Measurements from ENCODE around the gene AQP3.
"Not testable (repeated sequence)": the region's sequence is repeated elsewhere in the genome, so short reads cannot be mapped to it uniquely, and the experiment has no call there.

The AQP3 gene

DNA sequence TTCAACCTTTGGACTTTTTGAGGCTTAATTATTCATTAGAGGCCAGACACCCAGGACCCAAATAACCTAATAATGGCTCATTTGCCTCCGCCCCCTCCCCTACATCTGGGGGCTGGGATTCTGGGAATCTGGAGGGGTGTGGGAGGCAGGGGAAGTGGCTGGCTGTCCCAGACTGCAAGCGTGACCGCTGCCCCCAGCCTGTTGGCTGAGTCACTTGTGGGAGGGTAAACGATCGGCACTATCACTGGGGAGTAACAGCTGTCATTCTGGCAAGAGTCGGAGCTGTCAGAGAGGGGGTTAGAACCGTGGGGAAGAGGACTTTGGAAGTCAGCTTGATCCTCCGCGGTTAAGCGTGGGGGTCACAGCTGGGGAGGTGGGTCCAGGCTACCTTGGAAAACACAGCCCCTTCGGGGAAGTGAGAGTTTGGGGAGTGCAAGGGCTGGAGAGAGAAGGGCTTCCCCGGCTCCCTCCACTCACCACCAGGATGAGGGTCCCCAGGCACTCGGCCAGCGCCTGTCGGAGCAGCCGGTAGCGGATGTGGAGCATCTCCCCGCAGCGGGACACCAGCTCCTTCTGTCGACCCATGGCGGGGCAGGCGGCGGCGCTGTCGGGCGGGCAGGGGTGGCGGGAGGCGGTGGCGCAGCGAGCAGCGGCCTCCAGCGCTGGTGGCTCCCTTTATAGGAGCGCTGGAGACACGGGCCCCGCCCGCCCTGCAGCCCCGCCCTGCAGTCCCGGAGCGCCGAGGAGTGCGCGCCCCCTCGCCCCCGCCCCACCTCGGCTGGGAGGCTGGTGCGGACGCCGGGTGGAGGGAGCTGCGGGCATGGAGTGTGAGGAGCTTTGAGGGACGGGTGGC, at the start of gene AQP3:
Gene AQP3, minus strand, starts transcription at position 648 of the 853 bp plus-strand sequence. Its CDS starts 63 bp downstream, at position 585.
- DNase-seq = peak; percentile 81

- DNase-seq = not testable (repeated sequence)
Measured at GRCh38 chr9:33493819-33494218, 46.4 kb upstream of the AQP3 start.

- no peak for DNase-seq
Measured at GRCh38 chr9:33489066-33489465, 41.7 kb upstream of the AQP3 start.

DNA sequence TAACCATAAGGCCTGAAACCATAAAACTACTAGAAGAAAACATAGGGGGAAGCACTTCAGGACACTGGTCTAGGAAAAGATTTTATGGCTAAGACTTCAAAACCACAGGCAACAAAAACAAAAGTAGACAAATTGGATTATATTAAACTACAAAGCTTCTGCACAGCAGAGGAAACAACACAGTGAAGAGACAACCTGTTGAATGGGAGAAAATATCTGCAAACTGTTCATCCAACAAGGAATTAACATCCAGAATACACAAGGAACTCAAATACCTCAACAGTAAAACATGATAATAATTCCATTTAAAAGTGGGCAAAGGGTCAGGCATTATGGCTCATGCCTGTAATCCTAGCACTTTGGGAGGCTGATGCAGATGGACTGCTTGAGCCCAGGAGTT, 37.9 kb upstream of the AQP3 start:
- not testable (repeated sequence) for DNase-seq

GRCh38 chr9:33480976-33481375, 33.6 kb upstream of the AQP3 start:
- no peak for DNase-seq

GRCh38 chr9:33480106-33480505, 32.7 kb upstream of the AQP3 start:
- DNase-seq = no peak

DNA sequence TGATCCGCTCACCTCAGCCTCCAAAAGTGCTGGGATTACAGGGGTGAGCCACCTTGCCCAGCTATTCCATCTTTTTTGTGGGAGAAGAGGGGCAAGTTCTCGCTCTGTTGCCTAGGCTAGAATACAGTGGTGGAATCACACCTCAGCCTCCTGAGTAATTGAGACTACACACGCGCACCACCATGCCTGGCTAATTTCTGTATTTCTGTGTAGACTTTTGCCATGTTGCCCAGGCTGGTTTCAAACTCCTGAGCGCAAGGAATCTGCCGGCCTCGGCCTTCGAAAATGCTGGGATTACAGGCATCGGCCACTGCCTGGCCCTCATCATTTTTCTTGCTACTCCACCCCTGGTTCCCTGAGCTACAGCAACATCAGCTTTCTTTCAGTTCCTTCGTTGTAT, 29.1 kb upstream of the AQP3 start:
- DNase-seq = no peak

DNA sequence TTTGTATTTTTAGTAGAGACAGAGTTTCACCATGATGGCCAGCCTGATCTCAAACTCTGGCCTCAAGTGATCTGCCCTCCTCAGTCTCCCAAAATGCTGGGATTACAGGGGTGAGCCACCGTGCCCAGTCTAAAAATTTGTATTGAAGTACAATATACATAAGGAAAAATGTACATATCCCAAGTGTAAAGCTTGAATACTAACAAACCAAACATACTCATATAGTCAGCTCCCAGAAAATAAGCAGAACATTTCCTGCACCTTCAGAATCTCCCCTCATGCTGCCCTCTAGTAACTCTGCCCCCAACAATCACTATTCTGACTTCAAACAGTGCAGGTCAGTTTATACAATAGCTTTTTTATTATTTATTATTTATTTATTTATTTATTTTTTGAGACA, 28.0 kb upstream of the AQP3 start:
- no peak for DNase-seq

GRCh38 chr9:33473643-33474352, 26.4 kb upstream of the AQP3 start, which contains the start of gene NOL6:
TSS of gene NOL6 (minus strand) at chr9:33473924. CDS start at chr9:33473842, 82 bp downstream.
- peak; percentile 95 for DNase-seq

- DNase-seq = no peak
Measured at GRCh38 chr9:33472881-33473615, 25.7 kb upstream of the AQP3 start.

DNA sequence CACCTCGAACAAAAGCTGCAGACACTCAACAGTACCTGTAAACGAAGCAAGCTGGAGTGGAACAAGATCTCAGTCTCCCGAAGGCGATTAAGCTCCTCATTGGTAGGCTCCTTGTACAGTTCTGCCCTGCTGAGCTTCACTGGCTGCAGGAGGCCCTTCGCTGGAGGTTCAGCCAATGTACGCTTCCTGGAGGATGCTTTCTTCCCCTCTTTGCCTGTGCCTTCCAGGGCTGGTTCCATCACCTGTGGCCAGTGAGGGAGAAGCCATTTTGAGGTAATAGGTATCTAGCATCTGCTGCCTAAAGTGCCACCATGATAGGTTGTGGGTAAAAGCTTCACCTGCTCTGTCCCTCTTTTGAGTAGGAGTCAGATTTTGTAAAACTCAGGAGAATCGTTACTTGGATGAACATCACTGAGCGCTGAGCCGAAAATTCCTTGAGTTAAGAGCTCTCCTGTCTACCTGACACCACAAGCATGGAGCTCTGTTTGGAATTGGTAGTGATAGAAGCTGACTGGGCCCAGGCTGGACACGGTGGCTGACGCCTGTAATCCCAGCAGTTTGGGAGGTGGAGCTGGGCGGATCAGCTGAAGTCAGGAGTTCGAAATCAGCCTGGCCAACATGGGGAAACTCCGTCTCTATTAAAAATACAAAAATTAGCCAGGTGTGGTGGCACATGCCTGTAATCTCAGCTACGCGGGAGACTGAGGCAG, 24.9 kb upstream of the AQP3 start:
- no peak for DNase-seq

- no peak for DNase-seq
Measured at GRCh38 chr9:33471361-33471760, 24.0 kb upstream of the AQP3 start.

- no peak for DNase-seq
Measured at GRCh38 chr9:33469891-33470290, 22.5 kb upstream of the AQP3 start.

DNA sequence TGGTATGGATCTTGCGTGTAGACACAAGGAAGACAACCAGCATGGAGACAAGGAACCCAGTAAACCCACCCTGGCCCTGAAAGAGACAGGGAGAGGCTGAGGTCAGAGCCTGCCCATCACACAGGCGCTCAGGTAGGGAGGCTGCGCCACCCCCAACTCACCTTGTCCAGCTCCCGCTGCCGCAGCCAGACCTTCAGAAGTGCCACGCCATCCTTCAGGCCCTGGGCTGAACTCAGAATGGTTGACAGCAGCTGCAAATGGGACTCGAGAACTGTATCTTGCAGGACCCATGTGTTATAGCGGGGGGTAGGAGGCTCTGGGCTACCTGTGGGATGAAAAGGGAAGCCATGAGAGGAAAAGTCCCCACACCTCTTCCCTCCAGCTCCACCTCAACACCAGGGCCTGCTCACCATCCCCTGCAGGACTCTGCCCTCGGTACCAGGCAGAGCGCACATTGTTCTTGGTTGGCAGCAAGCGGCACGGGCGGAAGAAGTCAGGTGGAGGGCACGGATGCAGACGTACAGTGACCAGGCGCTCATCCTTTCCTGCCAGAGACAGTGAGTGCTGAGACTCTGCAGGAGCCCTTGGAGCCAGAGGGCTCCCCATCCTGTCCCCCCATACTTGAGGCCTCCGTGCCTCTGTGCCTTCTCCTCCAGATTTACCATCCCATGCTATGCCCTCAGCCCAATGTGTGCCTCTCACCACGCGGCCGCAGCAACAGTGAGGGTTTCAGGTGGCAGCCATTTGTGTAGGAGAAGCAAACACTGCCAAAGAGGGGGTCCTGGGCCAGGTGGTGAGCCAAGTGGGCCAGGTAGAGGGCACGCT, 21.6 kb upstream of the AQP3 start:
- no peak for DNase-seq

DNA sequence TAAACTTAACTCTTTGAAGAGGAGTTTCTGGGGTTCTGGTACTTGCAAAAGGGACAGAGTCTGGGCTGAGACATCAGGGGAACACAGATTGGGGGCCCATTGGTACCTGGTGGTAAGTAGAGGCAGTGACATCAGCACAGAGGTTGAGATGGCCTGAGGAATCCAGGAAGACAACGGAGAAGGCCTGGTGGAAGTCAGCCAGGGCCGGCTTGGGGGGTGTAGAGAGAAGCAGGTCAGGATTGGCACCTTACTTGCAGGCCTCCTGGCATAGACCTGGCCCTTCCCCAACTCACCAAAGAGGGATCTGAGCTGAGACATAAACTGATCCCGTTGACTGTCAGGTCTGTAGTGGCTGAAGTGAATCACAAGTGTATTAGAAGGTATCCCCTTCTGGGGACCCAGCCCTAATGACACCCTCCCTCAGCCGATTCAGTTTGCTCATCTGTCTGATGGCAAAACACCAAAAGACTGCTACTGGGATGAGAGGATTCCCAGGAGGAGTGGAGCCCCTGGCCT, 20.9 kb upstream of the AQP3 start:
- no peak for DNase-seq

- no peak for DNase-seq
Measured at GRCh38 chr9:33467526-33467925, 20.1 kb upstream of the AQP3 start.

GRCh38 chr9:33466565-33467495, 19.4 kb upstream of the AQP3 start:
- DNase-seq = peak; percentile 93

DNA sequence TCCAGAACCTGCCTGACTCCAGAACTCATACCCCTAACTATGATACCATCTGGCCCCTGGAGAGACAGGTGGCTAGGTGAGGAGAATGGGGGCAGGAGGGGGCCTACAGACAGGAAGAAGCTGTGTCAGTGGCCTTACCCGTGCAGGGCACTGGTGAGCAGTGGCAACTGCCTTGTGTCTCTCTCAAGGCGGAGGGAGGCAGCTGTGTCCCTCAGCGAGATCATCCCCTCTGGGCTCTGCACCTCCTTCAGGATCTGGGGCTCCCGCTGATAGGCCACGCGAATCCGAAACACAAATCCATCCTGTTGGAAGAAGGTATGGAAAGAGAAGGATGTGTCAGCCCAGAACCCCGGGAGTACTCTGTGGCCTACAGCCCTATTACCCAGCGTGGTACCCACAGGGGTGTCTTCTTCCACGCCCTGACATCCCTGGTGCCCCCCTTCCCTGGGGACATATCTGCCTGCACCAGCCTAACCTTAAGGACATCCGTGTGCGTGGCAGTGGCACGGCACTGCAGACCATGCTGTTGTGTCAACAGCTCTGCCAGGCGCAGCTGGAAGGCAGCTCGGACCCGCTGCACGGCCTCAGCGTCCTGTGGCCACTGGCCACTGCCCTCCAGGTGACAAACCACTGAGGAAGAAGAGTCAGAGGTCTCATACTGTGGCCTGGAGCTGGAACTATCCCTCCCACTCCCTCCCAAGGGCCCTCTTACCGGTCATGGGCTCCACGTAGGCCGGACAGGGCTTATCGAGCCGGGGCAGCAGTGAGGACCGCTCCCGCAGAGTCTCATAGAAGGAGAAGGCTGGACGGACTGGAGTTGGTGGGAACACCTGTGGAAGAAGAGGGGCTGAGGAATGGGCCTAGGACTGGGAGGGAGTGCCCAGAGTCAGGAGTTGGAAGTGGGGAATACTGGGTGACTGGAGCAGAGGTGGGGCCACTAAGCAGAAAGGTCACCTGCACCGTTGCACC, 18.5 kb upstream of the AQP3 start:
- peak; percentile 42 for DNase-seq

- no peak for DNase-seq
Measured at GRCh38 chr9:33465096-33465495, 17.7 kb upstream of the AQP3 start.
